C4-2B (cell line): ENCODE data around the gene CYP2A6.
"Not testable (repeated sequence)": the region's sequence is repeated elsewhere in the genome, so short reads cannot be mapped to it uniquely, and the experiment has no call there.

Source experiments
- CTCF ChIP-seq: fragments of 450-650 bp; conservative IDR thresholded peaks from 2 replicates; pipeline ENCODE4 v1.5.1; 2017; ENCODE audit warnings: mild to moderate bottlenecking
- ZFX ChIP-seq: fragments of 450-650 bp; IDR thresholded peaks from 2 replicates; pipeline ENCODE4 v1.6.1; 2017

GRCh38 chr19:40838477-40838876 lies 11.8 kb downstream of the CYP2A6 start:
- not testable (repeated sequence) for TF ChIP-seq CTCF, ZFX
